ENCODE data around the gene PARD6B. TPM values are rescaled to one million over a fixed set of nuclear protein-coding genes. Genes with fewer than 3 reads are reported as not detected.

The PARD6B gene
- total and polyA plus RNA-seq, 2 of the 13 experiments (the other 11 are each of a cell fraction or from before 2014, with no cell fraction given): 6.9 to 22.2 TPM

- TF ChIP-seq MTF1 (CRISPR knock-in tag; IDR thresholded peaks at IDR 0.05) (peak; percentile 73; the same call in 1 of the 2 replicates), MAZ (IDR thresholded peaks at IDR 0.05; ENCODE audit: borderline replicate concordance, low read depth, low read length) (peak; percentile 98), MAZ (CRISPR knock-in tag; IDR thresholded peaks at IDR 0.05; ENCODE audit: low read depth) (peak; percentile 95), ZNF691 (CRISPR knock-in tag; IDR thresholded peaks at IDR 0.05; ENCODE audit: borderline replicate concordance, low read depth) (peak; percentile 41; the same call in 1 of the 2 replicates), MLX (CRISPR knock-in tag; IDR thresholded peaks at IDR 0.05) (peak; percentile 10), IRF2 (CRISPR knock-in tag; IDR thresholded peaks at IDR 0.05) (peak; percentile 41), AGO1 (IDR thresholded peaks at IDR 0.05; ENCODE audit: low read depth, low read length, poor library complexity, severe bottlenecking) (peak; percentile 70), ZNF329 (CRISPR knock-in tag; IDR thresholded peaks at IDR 0.05; ENCODE audit: low read depth) (peak; percentile 93), DNMT3B (CRISPR knock-in tag; conservative IDR thresholded peaks at IDR 0.05) (no peak), TFDP1 (CRISPR knock-in tag; IDR thresholded peaks at IDR 0.05; ENCODE audit: borderline replicate concordance) (peak; percentile 79), HINFP (CRISPR knock-in tag; IDR thresholded peaks at IDR 0.05; ENCODE audit: low read depth) (peak; percentile 84), DDIT3 (CRISPR knock-in tag; IDR thresholded peaks at IDR 0.05) (no peak), THAP9 (CRISPR knock-in tag; IDR thresholded peaks at IDR 0.05; ENCODE audit: borderline replicate concordance) (no peak; the same call in 1 of the 2 replicates), TFDP2 (CRISPR knock-in tag; IDR thresholded peaks at IDR 0.05) (peak; percentile 85), YEATS4 (CRISPR knock-in tag; IDR thresholded peaks at IDR 0.05; ENCODE audit: borderline replicate concordance) (peak; percentile 71), ZBTB44 (CRISPR knock-in tag; IDR thresholded peaks at IDR 0.05) (no peak; the same call in 1 of the 2 replicates)
Observed at GRCh38 chr20:50731055-50731929, at the start of gene PARD6B (continued).

Measured in HepG2 (cell line).